Ectodermal cell (in vitro differentiated cells): ENCODE data around the gene NIT1.

Source experiments
- H3K27ac ChIP-seq: 2 replicates; pipeline ENCODE4 v1.7.0; 2013; ENCODE audit warnings: mild to moderate bottlenecking, low read depth, low read length; ENCODE audit not compliant: insufficient read depth, poor library complexity, severe bottlenecking
- H3K27me3 ChIP-seq: 2 replicates; pipeline ENCODE4 v1.7.0; 2013; ENCODE audit warnings: mild to moderate bottlenecking, low read length; ENCODE audit not compliant: insufficient read depth, control insufficient read depth, poor library complexity, severe bottlenecking
- H3K36me3 ChIP-seq: one replicate; pipeline ENCODE4 v1.7.0; 2013; ENCODE audit warnings: low read length; ENCODE audit not compliant: control insufficient read depth, insufficient read depth
- H3K4me1 ChIP-seq: one replicate; pipeline ENCODE4 v1.7.0; 2013; ENCODE audit warnings: low read length; ENCODE audit not compliant: control insufficient read depth, insufficient read depth
- H3K4me3 ChIP-seq: 2 replicates; pipeline ENCODE4 v1.7.0; 2013; ENCODE audit warnings: low read depth, low read length, control low read depth; ENCODE audit not compliant: insufficient read depth
- H3K9me3 ChIP-seq: 2 replicates; pipeline ENCODE4 v1.7.0; 2013; ENCODE audit warnings: mild to moderate bottlenecking, low read length, moderate library complexity; ENCODE audit not compliant: control insufficient read depth
- WGBS, 2 experiments: methylation state at CpG; one replicate each; pipeline ENCODE4 v1.1.7; 2013; ENCODE audit warnings: missing lambda C conversion rate in 2 of 2; 5-methylcytosine and 5-hydroxymethylcytosine counted together

Gene NIT1

GRCh38 chr1:161128591-161129420 lies 10.9 kb downstream of the NIT1 start:
- H3K27ac ChIP-seq = no peak overlapping the region
- no peaks in the 10 kb centered on the region for H3K27me3 ChIP-seq
- H3K4me1 ChIP-seq = peaks cover 11% of the 10 kb centered on the region
- WGBS, 2 experiments = 93% methylated on average over 4 of the region's 4 CpGs
- no peak overlapping the region for H3K4me3 ChIP-seq
- H3K36me3 ChIP-seq = peaks cover 30% of the 10 kb centered on the region
- no peaks in the 10 kb centered on the region for H3K9me3 ChIP-seq

GRCh38 chr1:161130266-161130665 lies 12.4 kb downstream of the NIT1 start:
- Histone ChIP-seq H3K27me3 (no peaks in the 10 kb centered on the region), H3K4me1 (peaks cover 11% of the 10 kb centered on the region), H3K4me3 (peak overlapping the region; percentile 4), H3K9me3 (no peaks in the 10 kb centered on the region), H3K36me3 (peaks cover 20% of the 10 kb centered on the region), H3K27ac (no peak overlapping the region)
- WGBS, 2 experiments = 75% methylated on average over 1 of the region's 1 CpG; no CpG with 5 or more reads in 1 of the 2 experiments

GRCh38 chr1:161131523-161132409 lies 13.9 kb downstream of the NIT1 start:
- WGBS, 2 experiments = 1 to 2% methylated on average over 22 of the region's 22 CpGs
- Histone ChIP-seq H3K4me3 (peak overlapping the region; percentile 50), H3K27ac (peak overlapping the region; percentile 88), H3K36me3 (peaks cover 11% of the 10 kb centered on the region), H3K9me3 (no peaks in the 10 kb centered on the region), H3K4me1 (peaks cover 11% of the 10 kb centered on the region), H3K27me3 (no peaks in the 10 kb centered on the region)

- Histone ChIP-seq H3K36me3 (peaks cover 11% of the 10 kb centered on the region), H3K27me3 (no peaks in the 10 kb centered on the region), H3K4me3 (peak within 1 kb of the TSS; percentile 50), H3K27ac (peak within 1 kb of the TSS; percentile 88), H3K9me3 (no peaks in the 10 kb centered on the region), H3K4me1 (peaks cover 11% of the 10 kb centered on the region)
- 0% methylated on average over 65 to 68 of the region's 68 CpGs for WGBS, 2 experiments
These were observed 14.7 kb downstream of the NIT1 start, which contains the start of gene DEDD for GRCh38 chr1:161132410-161133219. Gene DEDD, minus strand, starts transcription at chr1:161132667. Its CDS starts 8,205 bp downstream, at chr1:161124462.

- Histone ChIP-seq H3K9me3 (no peaks in the 10 kb centered on the region), H3K27me3 (no peaks in the 10 kb centered on the region), H3K4me1 (peaks cover 11% of the 10 kb centered on the region), H3K4me3 (peak overlapping the region; percentile 50), H3K27ac (peak overlapping the region; percentile 88), H3K36me3 (peaks cover 9% of the 10 kb centered on the region)
- WGBS, 2 experiments = 1 to 2% methylated on average over 11 of the region's 11 CpGs
These were observed 15.4 kb downstream of the NIT1 start for GRCh38 chr1:161133220-161133740.

- 91 to 95% methylated on average over 3 of the region's 3 CpGs for WGBS, 2 experiments
- H3K9me3 ChIP-seq = no peaks in the 10 kb centered on the region
- H3K4me3 ChIP-seq = no peak overlapping the region
- peaks cover 4% of the 10 kb centered on the region for H3K4me1 ChIP-seq
- no peak overlapping the region for H3K27ac ChIP-seq
- no peaks in the 10 kb centered on the region for H3K36me3 ChIP-seq
- H3K27me3 ChIP-seq = no peaks in the 10 kb centered on the region
These were observed 20.0 kb downstream of the NIT1 start for GRCh38 chr1:161137881-161138280.

- Histone ChIP-seq H3K27me3 (no peaks in the 10 kb centered on the region), H3K4me3 (no peak overlapping the region), H3K27ac (no peak overlapping the region), H3K36me3 (no peaks in the 10 kb centered on the region), H3K9me3 (no peaks in the 10 kb centered on the region), H3K4me1 (peaks cover 3% of the 10 kb centered on the region)
- 92 to 100% methylated on average over 1 of the region's 1 CpG for WGBS, 2 experiments
These were observed 20.5 kb downstream of the NIT1 start for GRCh38 chr1:161138431-161138830.

- Histone ChIP-seq H3K9me3 (no peaks in the 10 kb centered on the region), H3K27me3 (no peaks in the 10 kb centered on the region), H3K4me3 (no peak overlapping the region), H3K4me1 (no peaks in the 10 kb centered on the region), H3K27ac (no peak overlapping the region), H3K36me3 (no peaks in the 10 kb centered on the region)
- 40 to 89% methylated on average over 1 of the region's 1 CpG for WGBS, 2 experiments
These were observed 21.9 kb downstream of the NIT1 start for GRCh38 chr1:161139766-161140165.

DNA sequence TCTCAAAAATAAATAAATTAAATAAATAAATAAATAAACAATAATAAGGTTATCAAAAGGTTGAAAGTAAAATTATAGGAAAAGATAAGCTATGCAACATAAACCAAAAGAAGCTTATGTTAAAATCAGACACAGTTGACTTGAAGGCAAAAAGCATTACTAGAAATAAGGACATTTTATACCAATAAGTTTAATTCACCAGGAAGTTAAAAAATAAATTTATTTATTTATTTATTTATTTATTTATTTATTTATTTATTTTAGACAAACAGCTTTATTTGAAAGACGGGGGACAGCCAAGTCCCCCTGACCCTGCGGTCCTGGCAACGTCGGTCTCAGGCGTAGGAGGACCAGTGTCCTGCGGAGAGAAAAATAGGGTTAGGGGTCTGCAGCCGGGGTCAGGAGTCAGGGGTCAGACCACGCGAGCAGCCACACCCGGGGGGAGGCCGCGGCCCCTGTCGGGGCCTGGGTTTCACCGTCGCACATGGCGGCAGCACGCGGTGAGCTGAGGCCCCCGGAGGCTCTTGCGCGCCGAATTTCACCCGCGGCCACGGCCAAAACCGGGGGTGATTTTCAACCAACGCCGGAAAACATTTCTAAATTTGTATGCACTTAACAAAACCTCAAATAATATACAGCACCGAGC lies 23.0 kb downstream of the NIT1 start:
- Histone ChIP-seq H3K4me3 (no peak overlapping the region), H3K36me3 (no peaks in the 10 kb centered on the region), H3K27ac (no peak overlapping the region), H3K4me1 (no peaks in the 10 kb centered on the region), H3K27me3 (no peaks in the 10 kb centered on the region), H3K9me3 (no peaks in the 10 kb centered on the region)
- WGBS, 2 experiments = 96% methylated on average over 29 of the region's 29 CpGs
